ENCODE measurements around the gene SLC25A25.

DNA sequence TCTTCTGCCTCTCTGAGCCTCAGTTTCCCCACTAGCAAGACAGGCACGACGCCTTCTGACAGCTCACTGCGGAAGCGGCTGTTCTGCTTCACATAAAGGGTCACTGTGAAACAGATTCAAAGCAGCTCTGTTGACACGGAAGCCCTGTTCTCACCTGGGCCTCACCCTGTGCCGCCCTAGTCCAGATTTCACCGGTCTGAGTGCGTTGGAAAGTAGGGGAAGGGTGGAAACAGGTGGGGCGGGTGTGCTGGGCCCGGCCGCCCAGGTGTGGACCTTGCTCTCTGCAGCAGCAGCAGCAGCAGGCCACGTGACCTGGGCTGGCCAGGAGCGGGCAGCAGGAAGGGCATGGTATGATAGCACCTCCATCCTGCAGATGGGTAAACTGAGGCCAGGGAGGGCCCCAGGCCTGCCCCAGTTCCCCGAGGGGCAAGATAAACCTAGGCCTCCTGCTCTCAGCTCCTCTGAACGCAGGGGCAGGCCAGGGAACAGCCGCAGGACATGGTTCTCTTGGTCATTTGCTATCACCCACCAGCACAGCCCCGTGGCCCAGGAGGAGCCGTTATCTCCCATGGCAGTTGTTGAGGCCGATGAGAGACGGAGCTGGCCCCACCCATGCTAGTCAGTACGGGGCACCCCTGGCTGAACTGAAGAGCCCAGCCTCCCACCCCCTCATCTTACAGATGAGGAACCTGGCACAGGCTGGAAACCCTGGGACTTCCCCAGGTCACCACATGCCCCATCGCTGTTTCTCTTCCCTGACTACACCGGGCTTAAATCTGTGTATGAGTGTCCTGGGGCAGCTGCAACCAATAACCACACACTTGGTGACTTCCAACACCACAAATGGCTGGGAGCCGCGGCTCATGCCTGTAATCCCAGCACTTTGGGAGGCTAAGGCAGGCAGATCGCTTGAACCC is 47.4 kb downstream of the SLC25A25 start:
- TF ChIP-seq, protein P1, sequence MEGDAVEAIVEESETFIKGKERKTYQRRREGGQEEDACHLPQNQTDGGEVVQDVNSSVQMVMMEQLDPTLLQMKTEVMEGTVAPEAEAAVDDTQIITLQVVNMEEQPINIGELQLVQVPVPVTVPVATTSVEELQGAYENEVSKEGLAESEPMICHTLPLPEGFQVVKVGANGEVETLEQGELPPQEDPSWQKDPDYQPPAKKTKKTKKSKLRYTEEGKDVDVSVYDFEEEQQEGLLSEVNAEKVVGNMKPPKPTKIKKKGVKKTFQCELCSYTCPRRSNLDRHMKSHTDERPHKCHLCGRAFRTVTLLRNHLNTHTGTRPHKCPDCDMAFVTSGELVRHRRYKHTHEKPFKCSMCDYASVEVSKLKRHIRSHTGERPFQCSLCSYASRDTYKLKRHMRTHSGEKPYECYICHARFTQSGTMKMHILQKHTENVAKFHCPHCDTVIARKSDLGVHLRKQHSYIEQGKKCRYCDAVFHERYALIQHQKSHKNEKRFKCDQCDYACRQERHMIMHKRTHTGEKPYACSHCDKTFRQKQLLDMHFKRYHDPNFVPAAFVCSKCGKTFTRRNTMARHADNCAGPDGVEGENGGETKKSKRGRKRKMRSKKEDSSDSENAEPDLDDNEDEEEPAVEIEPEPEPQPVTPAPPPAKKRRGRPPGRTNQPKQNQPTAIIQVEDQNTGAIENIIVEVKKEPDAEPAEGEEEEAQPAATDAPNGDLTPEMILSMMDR (IDR thresholded peaks at IDR 0.05; ENCODE audit: extremely low read depth in 1 of 2, insufficient read depth in 1 of 2, low read depth in 1 of 2, low read length in 2 of 2) = no peak
- TF ChIP-seq JUN (IDR thresholded peaks at IDR 0.05; ENCODE audit: borderline replicate concordance, insufficient read depth, insufficient read length, low read depth) = no peak
- TF ChIP-seq, protein P2, sequence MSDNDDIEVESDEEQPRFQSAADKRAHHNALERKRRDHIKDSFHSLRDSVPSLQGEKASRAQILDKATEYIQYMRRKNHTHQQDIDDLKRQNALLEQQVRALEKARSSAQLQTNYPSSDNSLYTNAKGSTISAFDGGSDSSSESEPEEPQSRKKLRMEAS (IDR thresholded peaks at IDR 0.05; ENCODE audit: insufficient read depth, insufficient read length) = no peak

Data from endothelial cell of umbilical vein (primary cell).